Activated CD4-positive, alpha-beta T cell treated with anti-CD3 and anti-CD28 coated beads, Interleukin-2, amount 50 U/mL, for 16 hours (primary cell): Measurements from ENCODE around the gene RPS15.

ENCODE experiments used
- DNase-seq: peaks from one replicate; pipeline ENCODE4 v3.0.0-alpha.2; 2020

The RPS15 gene

DNA sequence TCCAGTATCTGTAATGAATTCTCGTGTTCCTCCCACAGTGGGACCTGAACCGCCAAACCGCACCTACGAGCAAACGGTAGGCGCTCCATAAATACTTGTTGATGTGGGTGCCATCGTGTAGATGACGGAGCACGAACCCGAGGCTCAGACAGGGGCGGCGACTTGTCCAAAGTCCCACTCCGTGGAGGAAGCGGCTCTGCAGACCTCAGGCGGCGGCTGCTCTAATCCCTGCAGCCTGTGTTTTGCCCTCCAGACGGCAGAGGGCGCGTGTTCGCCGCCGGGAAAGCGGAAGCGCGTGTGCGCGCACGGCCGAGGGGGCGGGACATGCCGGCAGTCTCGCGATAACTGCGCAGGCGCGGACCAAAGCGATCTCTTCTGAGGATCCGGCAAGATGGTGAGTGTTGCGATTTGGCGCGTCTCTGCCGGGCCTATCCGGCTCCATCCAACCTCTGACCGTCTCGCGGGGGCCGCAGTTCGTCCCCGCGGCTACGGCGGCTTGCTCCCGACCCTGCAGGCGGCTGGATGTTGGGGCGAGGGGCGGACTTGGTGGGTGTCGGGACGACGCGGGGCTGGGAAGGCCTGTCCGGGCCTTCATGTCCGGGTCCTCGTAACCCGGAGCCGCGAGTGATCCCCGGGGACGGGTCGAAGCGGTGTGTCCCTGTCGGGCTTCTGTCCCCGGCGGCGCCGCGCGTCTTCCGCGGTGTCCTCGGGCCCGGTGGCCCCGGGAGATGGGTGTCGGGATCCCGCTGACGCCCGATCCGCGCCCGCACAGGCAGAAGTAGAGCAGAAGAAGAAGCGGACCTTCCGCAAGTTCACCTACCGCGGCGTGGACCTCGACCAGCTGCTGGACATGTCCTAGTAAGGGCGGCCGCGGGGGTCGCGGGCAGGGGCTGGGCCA is at the start of gene RPS15:
Gene RPS15 (plus strand): TSS at position 362 of the 898 bp plus-strand sequence. CDS start 30 bp downstream, at position 392.
- peak; percentile 96 for DNase-seq

DNA sequence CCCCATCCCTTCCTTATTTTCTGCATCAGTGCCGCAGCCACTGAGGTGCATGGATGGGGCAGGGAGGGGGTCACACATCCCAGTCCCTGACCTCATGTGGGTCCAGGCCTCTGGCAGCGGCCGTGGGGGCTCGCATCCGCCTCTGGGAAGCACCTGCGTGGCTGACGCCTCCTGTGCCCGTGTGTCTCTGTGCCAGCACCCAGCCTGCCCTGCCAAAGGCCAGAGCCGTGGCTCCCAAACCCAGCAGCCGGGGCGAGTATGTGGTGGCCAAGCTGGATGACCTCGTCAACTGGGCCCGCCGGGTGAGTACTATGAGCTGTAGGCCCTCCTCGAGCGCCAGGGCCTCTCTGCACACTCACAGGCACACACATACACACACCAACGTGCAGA is 49.6 kb upstream of the RPS15 start:
- no peak for DNase-seq

DNA sequence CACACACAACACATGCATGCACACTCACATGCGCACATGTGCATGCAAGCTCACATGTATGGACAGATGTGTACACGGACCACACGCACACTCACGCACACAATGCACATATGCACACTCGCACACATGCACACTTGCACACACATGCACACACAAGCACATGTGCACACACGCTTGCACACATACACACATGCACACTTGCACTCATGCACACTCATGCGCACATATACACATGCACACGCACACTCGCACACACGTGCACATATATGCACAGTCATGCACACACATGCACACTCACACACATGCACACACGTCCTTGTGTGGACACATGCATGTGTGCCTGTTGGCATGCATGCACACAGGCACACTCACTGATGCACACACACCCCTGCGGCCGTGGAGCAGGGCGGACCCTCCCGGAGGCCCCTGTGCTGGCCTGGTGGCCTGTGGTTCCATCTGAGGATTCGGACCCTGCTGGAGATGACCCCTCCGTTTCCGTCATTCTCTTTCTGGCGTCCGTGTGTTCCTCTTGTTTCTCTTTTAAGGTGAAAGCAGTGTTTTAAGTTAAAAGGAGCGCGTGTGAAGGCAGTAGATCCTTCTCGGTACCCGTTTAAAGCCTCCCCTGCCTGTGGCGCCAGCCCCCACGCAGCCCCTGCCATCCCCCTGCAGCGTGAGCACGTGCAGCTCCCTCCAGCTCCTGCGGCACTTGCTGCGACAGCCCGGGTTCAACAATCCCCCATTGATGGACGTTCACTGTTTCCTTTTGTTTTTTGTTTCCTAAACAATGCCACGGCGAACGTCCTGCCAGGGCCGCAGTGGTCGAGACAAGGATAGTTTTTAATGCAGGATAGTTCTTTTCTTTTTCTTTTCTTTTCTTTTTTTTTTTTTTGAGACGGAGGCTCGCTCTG is 48.9 kb upstream of the RPS15 start:
- no peak for DNase-seq

DNA sequence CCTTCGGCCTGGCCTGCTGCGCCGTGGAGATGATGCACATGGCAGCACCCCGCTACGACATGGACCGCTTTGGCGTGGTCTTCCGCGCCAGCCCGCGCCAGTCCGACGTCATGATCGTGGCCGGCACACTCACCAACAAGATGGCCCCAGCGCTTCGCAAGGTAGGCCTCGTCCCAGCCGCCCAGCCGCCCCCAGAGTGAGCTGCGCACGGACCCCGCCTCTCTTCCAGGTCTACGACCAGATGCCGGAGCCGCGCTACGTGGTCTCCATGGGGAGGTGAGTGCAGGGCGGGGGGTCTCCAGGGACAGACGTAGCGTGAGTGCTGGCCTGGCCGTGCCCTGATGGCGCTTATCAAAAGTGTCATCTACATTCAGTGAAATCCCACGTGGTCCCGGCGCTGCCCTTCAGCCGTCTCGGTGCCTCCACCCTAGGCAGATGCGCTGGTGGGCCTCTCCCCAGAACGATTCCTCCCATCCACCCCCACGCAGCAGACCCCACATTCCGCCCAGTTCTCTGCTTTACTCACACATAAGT is 47.2 kb upstream of the RPS15 start:
- DNase-seq = no peak

DNA sequence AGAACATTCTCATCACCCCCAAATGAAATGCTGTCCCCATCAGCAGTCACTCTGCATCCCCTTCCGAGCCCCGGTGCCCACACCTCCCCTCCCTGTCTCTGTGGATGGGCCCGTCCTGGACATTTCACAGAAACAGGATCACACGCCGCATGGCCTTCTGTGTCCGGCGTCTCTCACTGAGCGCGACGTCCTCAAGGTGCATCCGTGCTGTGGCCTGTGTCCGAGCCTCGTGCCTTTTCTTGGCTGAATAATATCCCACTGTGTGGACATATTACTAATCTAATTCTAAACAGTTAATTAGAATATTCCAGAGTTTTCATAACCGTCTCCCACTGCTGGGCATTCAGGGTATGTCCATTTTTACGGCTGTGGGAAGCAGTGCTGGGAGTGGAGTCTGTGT is 45.8 kb upstream of the RPS15 start:
- DNase-seq = no peak

DNA sequence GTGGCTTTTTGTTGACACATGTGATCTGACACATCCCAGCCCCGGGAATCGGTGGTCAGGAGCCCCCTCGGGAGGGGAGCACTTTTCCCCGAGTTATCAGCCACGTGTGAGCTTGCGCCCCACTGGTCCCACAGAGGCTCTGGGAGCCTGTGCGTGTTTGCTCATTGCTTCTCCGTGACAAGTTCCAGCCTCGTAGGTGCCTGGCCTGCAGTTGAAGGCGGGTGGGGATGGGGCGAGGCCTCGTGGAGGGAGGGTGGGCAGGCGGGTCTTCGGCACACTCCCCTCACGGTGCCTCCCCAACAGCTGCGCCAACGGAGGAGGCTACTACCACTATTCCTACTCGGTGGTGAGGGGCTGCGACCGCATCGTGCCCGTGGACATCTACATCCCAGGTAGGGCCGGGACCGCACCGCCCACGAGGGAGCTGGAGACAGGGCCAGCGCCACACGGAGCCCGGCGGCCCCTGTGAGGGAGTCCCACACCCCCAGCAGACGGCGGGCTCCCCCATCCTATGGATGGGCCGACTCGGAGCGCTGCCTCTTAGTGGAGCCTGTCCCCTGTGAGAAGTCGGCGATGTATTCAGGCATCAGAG is 45.2 kb upstream of the RPS15 start:
- DNase-seq = no peak

DNA sequence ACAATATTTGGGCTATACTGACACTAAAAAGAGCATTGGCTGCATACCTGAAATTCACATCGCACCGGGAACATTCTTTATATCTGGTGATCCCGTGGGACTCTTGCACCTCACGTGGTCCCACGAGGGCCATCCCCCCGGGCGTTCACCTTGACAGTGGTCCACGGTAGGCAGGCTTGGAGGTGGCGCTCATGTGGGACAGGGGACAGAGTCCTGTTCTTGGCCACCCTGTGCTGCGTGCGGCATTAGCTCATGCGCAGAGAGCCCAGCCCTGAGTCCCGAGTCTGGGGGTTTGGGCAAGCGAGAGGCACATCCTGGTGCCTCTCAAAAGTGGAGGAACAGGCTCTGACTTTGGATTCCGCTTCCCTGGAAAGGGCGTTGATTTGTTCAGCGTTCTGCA is 44.4 kb upstream of the RPS15 start:
- no peak for DNase-seq

DNA sequence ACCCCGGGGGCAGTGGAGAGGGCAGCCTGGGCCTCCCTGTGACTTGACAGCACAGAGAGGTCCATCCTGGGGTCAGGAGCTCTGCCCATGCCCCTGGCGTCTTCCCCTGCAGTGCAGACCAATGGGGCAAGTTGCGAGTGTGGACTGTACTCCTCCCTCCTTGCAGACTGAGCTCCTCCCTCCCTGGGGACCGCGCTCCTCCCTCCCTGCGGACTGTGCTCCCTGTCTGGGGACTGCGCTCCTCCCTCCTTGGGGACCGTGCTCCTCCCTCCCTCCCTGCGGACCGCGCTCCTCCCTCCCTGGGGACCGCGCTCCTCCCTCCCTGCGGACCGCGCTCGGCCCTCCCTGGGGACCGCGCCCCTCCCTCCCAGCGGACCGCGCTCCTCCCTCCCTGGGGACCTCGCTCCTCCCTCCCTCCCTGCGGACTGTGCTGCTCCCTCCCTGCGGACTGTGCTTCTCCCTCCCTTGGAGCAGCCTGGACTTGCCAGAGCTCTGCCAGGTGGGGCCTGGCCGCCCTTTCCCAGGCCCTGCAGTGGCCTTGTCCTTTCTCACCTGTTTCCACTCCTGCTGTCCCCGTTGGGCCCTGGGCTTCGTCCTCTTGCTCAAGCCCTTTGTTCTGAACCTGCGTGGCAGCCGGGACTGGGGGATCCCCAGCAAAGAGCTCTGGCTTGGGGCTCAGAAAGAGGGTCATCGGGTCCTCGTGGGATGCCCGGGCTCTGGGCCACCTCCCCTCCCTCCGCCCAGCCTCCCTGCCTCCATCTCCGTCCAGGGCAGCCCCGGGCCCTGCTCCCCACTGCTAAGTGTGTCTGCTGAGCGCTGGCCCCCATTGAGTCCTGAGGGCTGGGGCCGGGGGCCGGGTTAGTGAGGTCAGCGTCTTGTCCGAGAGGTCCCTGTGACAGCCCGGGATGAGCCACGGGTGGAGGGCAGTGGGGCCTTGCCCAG is 43.7 kb upstream of the RPS15 start:
- DNase-seq = no peak

DNA sequence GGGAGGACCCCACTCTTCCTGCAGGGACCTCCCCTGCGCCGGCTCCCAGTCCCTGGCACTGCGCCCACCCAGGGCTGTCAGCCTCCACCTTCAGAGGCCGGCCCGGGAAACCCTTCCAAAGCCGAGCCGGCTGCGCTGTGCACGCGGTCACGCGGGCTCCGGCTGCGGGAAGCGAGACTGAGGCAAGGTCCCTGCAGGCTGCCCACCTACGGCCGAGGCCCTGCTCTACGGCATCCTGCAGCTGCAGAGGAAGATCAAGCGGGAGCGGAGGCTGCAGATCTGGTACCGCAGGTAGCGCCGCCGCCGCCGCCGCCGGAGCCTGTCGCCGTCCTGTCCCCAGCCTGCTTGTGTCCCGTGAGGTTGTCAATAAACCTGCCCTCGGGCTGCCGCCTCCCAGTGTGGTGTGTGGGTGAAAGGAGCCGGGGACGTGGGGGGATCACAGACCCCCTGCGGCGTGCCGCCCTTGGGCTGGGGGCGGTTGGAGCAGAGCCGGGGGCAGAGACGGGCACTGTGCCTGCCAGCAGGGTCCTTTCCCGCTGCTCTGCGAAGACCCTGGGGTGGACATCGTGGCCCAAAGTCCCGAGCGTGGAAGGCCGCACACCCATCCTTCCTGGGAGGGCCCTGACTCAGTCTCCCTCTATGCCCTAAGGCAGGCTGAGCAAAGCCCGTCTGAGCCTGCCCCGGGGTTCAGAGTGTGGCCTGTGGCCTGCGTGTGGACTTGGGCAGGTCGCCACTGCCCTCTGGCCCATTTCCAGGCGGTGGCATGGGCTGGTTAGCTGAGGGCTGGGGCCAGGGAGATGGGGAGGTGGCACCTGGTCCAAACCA is 42.8 kb upstream of the RPS15 start:
- DNase-seq = no peak

DNA sequence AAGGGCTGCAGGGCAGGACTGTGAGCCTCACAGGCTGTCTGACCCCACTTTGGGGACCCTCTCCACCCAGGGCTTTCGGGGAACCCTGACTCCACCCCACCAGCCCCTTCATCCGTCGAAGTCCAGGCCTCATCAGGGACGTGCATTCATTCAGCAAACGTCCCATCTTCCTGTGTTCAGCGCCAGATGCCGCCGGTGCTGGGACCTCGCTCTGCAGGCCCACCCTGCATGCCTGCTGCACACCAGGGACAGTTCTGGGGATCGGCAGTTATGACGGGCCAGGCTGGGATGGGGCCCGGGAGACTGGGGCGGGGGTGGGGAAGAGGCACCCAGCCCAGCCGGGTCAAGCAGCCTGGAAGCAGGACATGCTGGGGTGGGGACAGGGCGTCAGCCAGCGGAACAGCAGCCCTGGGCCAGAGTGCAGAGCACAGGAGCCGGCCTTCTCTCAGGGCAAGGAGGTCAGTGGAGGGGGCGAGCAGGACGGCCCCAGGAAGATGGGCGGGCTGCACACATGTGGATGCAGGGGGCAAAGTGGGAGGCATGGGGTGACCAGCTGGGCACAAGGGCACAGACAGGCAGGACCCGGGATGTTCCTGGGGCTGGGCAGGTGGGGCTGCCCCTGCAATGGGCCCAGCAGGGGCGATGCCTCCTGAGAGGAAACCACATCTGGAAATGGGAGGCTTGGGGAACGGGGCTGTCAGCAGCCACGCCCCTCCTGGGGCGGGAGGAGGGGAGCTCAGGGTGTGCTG is 42.0 kb upstream of the RPS15 start:
- no peak for DNase-seq

DNA sequence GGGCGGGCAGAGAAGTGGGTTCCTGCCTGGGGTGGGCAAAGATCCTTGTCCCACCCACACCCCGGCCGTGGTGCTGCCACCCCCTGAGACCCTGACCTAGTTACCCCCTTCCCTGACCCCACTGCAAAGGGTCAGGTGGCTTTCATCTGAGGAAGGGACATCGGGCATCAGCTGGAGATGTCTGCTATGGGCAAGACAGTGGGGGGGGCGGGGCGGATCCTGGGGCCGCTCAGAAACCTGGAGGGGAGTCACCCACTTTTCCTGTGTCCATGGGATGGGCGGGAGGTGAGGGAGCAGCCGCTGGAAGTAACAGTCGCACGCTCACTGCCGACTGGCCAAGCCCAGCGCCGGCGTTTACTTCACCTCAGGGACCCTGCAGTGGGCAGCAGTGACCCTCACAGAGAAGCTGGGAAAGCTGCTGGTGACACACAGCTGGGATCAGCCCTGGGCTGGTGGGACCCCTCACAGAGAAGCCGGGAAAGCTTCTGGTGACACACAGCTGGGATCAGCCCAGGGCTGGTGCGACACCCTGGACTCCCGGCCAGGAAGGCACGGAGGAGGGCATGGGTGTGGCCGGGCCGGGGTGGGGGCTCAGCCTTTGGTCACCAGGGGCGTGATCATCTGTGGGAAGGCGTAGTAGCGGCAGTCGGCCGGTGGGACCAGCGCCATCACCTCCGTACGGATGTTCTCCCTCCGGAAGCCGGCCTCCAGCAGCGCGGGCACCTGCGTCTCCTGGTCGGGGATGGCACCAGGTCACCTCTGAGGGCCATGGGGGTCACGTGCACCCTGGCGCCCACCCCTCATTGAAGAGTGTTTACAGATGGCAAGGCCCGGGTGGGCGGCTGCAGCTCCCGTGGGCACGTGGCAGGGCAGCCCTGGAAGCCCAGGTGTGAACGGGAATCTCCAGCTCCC is 41.2 kb upstream of the RPS15 start:
- DNase-seq = no peak

DNA sequence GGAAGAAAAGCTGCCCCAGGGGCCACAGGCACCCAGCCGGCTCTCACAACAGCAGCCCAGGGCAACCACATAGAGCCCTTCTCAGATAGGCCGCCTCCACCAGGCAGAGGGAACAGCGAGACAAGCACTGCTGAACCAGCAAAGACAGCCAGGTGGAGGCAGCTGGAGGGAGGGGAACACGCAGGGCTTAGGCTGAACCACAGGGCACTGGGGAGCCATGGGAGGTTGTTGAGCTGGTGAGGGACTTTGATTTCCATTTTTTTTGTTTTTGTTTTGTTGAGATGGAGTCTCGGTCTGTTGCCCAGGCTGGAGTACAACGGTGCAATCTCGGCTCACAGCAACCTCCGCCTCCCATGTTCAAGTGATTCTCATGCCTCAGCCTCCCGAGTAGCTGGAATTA is 40.4 kb upstream of the RPS15 start:
- DNase-seq = no peak

DNA sequence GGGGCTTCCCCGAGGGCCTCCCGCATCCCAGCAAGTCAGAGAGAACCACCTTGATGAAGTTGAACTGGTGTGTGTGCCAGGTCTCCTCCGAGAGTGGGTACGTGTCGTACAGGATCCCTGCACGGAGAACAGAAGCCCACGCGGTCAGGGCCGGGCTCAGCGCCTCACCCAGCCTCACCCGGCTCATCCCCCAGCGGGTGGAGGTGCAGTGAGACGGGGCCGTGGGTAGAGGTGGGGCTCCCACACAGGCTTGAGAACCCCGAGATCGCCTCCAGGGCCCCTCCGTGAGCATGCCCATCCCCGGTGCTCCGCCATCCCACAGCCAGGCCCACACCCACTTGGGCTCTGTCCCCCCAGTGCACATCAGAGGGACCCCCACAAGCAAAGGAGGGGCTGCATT is 39.1 kb upstream of the RPS15 start:
- no peak for DNase-seq

DNA sequence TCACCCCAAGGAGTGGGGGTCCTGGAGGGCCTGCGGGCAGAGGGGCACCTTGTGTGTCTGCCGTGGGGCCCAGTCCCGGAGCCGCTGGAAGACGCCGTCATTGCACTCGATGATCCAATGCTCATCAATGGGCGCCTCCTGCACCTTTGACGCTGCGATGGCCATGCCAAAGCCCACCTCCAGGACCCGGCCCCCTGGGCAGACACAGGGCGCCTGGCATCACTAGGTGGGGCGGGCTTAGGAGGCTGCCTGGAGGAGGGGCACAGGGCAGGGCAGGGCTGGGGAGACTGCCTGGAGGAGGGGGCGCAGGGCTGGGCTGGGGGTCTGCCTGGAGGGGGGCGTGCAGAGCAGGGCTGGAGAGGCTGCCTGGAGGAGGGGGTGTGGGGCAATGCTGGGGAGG is 38.5 kb upstream of the RPS15 start:
- no peak for DNase-seq

DNA sequence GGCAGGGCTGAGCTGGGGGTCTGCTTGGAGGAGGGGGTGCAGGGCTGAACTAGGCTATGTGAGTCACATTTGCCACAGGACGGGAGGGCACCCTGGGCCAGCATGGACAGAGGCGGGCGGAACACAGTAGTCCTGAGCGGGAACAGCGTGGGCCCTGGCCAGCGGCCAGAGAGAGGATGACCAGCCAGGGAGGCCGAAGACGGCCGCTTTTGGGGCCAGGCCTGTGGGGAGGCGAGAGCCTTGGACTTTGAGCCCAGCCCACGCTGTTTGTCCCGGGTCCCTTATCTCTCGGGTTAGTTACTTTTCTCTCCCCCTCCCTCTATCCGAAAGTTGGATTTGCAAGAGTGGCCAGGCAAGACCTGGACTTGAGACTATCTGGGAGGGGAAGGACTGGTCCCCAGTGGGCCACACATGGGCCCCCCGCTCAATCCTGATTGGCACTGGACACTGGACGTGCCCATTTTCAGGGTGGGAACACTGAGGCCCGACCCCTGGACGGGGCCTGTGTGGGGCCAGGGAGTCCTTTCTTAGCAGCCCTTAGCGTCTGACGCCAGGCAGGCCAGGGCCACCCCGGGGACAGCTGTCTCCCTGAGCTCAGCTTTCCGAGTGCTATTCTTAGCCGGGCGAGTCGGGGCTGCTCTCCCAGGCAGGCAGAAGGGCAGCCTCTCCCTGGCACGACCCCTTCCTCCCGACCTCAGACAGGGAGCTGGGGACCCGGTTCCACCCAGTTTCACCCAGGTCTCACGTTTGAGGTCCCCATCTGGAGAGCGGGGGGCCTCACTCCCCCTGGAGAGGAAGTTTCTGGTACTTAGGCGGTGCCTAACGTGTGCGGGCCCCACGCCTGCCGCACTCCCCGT is 37.7 kb upstream of the RPS15 start:
- DNase-seq = no peak

DNA sequence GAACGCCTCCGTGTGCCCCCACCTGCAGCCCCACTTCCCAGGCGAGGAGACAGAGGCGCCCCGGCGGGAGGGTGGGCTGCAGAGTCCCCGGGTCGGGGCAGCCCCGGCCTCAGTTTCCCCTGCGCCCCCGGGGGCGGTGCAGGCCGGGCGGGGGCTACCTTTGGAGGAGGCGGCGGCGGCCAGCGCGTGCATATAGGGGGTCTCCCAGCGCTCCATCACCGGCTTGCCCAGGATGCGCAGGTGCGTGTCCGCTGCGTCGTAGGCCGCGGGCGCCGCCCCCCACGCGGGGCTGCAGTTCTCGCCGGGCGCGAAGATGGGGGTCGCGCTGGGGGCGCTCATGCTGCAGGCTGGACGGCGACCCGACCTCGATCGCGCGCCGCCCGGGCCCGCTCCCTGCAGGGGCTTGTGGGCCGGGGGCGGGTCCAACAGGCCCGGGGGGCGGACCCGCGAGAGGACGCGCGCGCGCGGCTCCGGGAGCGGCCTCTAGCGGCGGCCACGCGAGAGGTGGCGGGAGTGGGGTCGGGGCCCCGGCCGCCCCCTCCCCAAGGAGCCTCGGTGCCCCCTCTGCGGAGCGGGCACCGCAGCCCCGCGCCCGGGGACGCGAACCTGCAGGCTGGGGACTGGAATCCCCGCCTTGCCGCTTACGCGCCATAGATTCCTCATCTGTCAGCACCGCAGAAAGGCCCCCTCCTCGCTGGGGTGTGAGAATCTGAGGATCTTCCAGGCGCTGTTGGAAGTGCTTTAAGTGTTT is 36.9 kb upstream of the RPS15 start, which contains the start of gene GAMT:
Gene GAMT (minus strand): TSS at position 405 of the 751 bp plus-strand sequence. CDS start 66 bp downstream, at position 339.
- peak; percentile 54 for DNase-seq

DNA sequence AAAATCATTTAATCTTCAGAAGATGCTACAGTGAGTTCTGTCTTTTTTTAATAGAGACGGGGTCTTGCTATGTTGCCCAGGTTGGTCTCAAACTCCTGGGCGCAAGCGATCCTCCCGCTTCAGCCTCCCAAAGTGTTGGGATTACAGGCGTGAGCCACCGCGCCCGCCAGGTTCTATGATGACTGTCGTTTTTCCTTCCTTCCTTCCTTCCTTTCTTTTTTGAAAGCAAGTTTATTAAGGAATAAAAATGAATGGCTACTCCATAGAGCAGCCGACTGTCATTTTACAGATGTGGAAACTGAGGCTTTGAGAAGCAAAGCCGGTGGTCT is 36.3 kb upstream of the RPS15 start:
- no peak for DNase-seq
